Endothelial cell of umbilical vein (primary cell): ENCODE measurements around the gene DSCAML1. TPM values are rescaled to one million over a fixed set of nuclear protein-coding genes. Genes with fewer than 3 reads are reported as not detected.

ENCODE experiments used
- BruUV-seq: library from RNA; stranded (reverse); fragments of 400-500 nt; replicated peaks from 2 replicates; lab custom pipeline; 2021; lab: Mats Ljungman, UMichigan
- CTCF ChIA-PET: fragments of 300-600, 350-600 bp; sonication (Branson Sonifier 250); formaldehyde crosslinking; loops from one replicate; lab custom pipeline; 2021; ENCODE audit warnings: antibody characterized with exemption, inconsistent platforms; lab: Charles Lee
- POLR2A ChIA-PET: fragments of 300-600, 350-600 bp; sonication (Branson Sonifier 250); formaldehyde crosslinking; loops from one replicate; lab custom pipeline; 2021; ENCODE audit warnings: antibody characterized with exemption, inconsistent platforms; lab: Charles Lee
- DNase-seq: peaks from one replicate; pipeline ENCODE4 v3.0.0-alpha.2; 2011; ENCODE audit warnings: low read depth, low spot score
- FAIRE-seq: peaks from 2 replicates; lab custom pipeline; 2011; peaks lifted over from hg19 to GRCh38; lab: Jason Lieb, UNC
- H2AFZ ChIP-seq: 2 replicates; pipeline ENCODE4 v1.6.0; 2012; ENCODE audit warnings: low read depth, low read length, control low read depth, inconsistent platforms
- H3K27ac ChIP-seq: 2 replicates; pipeline ENCODE4 v1.5.1; 2011; ENCODE audit warnings: low read depth, mild to moderate bottlenecking, control low read depth, low read length, moderate library complexity; ENCODE audit not compliant: insufficient read depth
- H3K27me3 ChIP-seq, 2 experiments: 2 replicates each; pipeline versions ENCODE4 v1.6.0 to v1.6.1; 2011; ENCODE audit warnings: low read length in 2 of 2, mixed read lengths in 1 of 2; ENCODE audit not compliant: control insufficient read depth in 2 of 2, insufficient read depth in 2 of 2
- H3K36me3 ChIP-seq, 2 experiments: 2 replicates in 1 of 2; 3 replicates in 1 of 2; pipeline ENCODE4 v1.5.1; 2011; ENCODE audit warnings: low read length in 2 of 2, mild to moderate bottlenecking in 1 of 2, moderate library complexity in 1 of 2; ENCODE audit not compliant: control insufficient read depth in 2 of 2, insufficient read depth in 2 of 2; ENCODE audit errors: extremely low read depth in 1 of 2
- H3K4me1 ChIP-seq: 3 replicates; pipeline ENCODE4 v1.5.1; 2011; ENCODE audit warnings: mild to moderate bottlenecking, low read length; ENCODE audit not compliant: control insufficient read depth, insufficient read depth; ENCODE audit errors: extremely low read depth
- H3K4me2 ChIP-seq: 2 replicates; pipeline ENCODE4 v1.6.1; 2011; ENCODE audit warnings: low read length, control low read depth, mixed read lengths; ENCODE audit not compliant: insufficient read depth
- H3K4me3 ChIP-seq, 3 experiments: fragments of 200-600 bp in 1 of 3; sonication (generic), shearing (Covaris generic) in 1 of 3; replicated peaks in 1 of 3; 2 replicates each; pipeline ENCODE4 v1.5.1; 2011 to 2016; ENCODE audit warnings: control low read depth in 3 of 3, low read length in 3 of 3, mild to moderate bottlenecking in 2 of 3, inconsistent platforms in 1 of 3, low read depth in 1 of 3, moderate library complexity in 1 of 3; ENCODE audit not compliant: insufficient read depth in 1 of 3
- H3K79me2 ChIP-seq: 2 replicates; pipeline ENCODE4 v1.6.0; 2012; ENCODE audit warnings: low read length, inconsistent platforms; ENCODE audit not compliant: control insufficient read depth, insufficient read depth
- H3K9ac ChIP-seq: replicated peaks from 2 replicates; pipeline ENCODE3; 2011; ENCODE audit warnings: low read length, control low read depth; ENCODE audit not compliant: insufficient read depth; ENCODE audit errors: extremely low read depth
- H3K9me1 ChIP-seq: replicated peaks from 3 replicates; pipeline ENCODE4 v1.6.0; 2011; ENCODE audit warnings: mild to moderate bottlenecking, low read length; ENCODE audit not compliant: control insufficient read depth, insufficient read depth; ENCODE audit errors: extremely low read depth
- H3K9me3 ChIP-seq: replicated peaks from 2 replicates; pipeline ENCODE4 v1.5.1; 2012; ENCODE audit warnings: low read length, inconsistent platforms; ENCODE audit not compliant: control insufficient read depth, insufficient read depth
- H4K20me1 ChIP-seq: replicated peaks from 2 replicates; pipeline ENCODE3; 2011; ENCODE audit warnings: mild to moderate bottlenecking, low read length; ENCODE audit not compliant: control insufficient read depth, insufficient read depth; ENCODE audit errors: extremely low read depth
- CTCF ChIP-seq, 2 donors: IDR thresholded peaks; 1 replicate in 1 of 2; 2 replicates in 1 of 2; pipeline ENCODE4 v1.5.1; 2011; ENCODE audit warnings: low read length in 2 of 2, mild to moderate bottlenecking in 2 of 2, moderate library complexity in 2 of 2, control low read depth in 1 of 2, inconsistent platforms in 1 of 2, low read depth in 1 of 2; ENCODE audit not compliant: insufficient read depth in 1 of 2; ENCODE audit errors: extremely low read depth in 1 of 2
- EZH2 ChIP-seq: IDR thresholded peaks from 2 replicates; pipeline ENCODE4 v1.6.1; 2012; ENCODE audit warnings: borderline replicate concordance, low read depth, mild to moderate bottlenecking, moderate library complexity, low read length, inconsistent platforms; ENCODE audit not compliant: severe bottlenecking
- FOS ChIP-seq: IDR thresholded peaks from 2 replicates; pipeline ENCODE4 v1.6.1; 2011; ENCODE audit warnings: mild to moderate bottlenecking, low read length, moderate library complexity, borderline replicate concordance; ENCODE audit not compliant: insufficient read depth
- GATA2 ChIP-seq: IDR thresholded peaks from 2 replicates; pipeline ENCODE4 v1.7.0; 2011; ENCODE audit warnings: low read depth, mild to moderate bottlenecking, moderate library complexity, mixed read lengths, low read length; ENCODE audit not compliant: insufficient read length, insufficient read depth
- JUN ChIP-seq: IDR thresholded peaks from 2 replicates; pipeline ENCODE4 v1.6.1; 2011; ENCODE audit warnings: borderline replicate concordance, low read depth; ENCODE audit not compliant: insufficient read length, insufficient read depth
- MAX ChIP-seq: IDR thresholded peaks from 2 replicates; pipeline ENCODE4 v1.6.1; 2011; ENCODE audit not compliant: insufficient read depth, insufficient read length
- MYC ChIP-seq: IDR thresholded peaks from one replicate; pipeline ENCODE4 v1.6.1; 2011; ENCODE audit warnings: mild to moderate bottlenecking, low read depth, low read length
- POLR2A ChIP-seq: IDR thresholded peaks from 2 replicates; pipeline ENCODE4 v1.6.1; 2012; ENCODE audit warnings: low read depth, mild to moderate bottlenecking, control low read depth, low read length
- POLR2AphosphoS5 ChIP-seq: IDR thresholded peaks from 2 replicates; pipeline ENCODE4 v1.6.1; 2012; ENCODE audit warnings: low read depth, mild to moderate bottlenecking, control low read depth, low read length, moderate library complexity; ENCODE audit not compliant: insufficient read depth
- dilution Hi-C: fragments of 300-500 bp; cut with MboI; formaldehyde crosslinking; loops from one replicate; pipeline ENCODE4 v1.15.0; 2019; ENCODE audit warnings: low sequenced_read_pairs; ENCODE audit not compliant: extremely low pct_ligation_motif_present
- intact Hi-C: fragments of 100-400 bp; cut with micrococcal nuclease; formaldehyde crosslinking; loops from one replicate; pipeline ENCODE4 v1.10.0; 2022
- polyA plus RNA-seq, 4 experiments: library from polyadenylated mRNA; depleted of rRNA in 3 of 4; stranded (reverse) in 3 of 4; unstranded in 1 of 4; fragments of >200 nt; gene quantifications; 2 replicates each; pipeline versions ENCODE4 v1.2.1 to v1.2.3, GENCODE V29; 2011 to 2012; ENCODE audit warnings: missing spikeins in 1 of 4
- total RNA-seq: library from RNA; stranded (reverse); gene quantifications from 2 replicates; pipeline ENCODE4 v1.2.3, GENCODE V29; 2021

Gene DSCAML1
- total and polyA plus RNA-seq, 2 donors (not counting 3 experiments of a cell fraction or from before 2014, with no cell fraction given): not detected

- FAIRE-seq (no peak), DNase-seq (no peak)
- Histone ChIP-seq H3K36me3 (peaks cover 0 to 59% of the 10 kb centered on the region in 2 experiments), H3K27ac (no peak overlapping the region), H3K4me1 (no peaks in the 10 kb centered on the region), H3K27me3 (no peaks in the 10 kb centered on the region), H3K4me2 (no peak overlapping the region), H3K9ac (no peak overlapping the region), H2AFZ (no peak overlapping the region), H3K79me2 (no peaks in the 10 kb centered on the region), H4K20me1 (no peaks in the 10 kb centered on the region), H3K9me1 (no peaks in the 10 kb centered on the region), H3K4me3 (no peak overlapping the region), H3K9me3 (no peaks in the 10 kb centered on the region)
- TF ChIP-seq CTCF (IDR thresholded peaks at IDR 0.05; ENCODE audit: extremely low read depth in 1 of 2, insufficient read depth in 1 of 2, low read depth in 1 of 2, low read length in 2 of 2) (no peak), MAX (no peak), EZH2 (no peak), POLR2AphosphoS5 (no peak), POLR2A (no peak), FOS (no peak), MYC (no peak), JUN (no peak), GATA2 (no peak)
- intact Hi-C loops (no loop called here), dilution Hi-C loops (no loop called here)
- no TSS peak for BruUV-seq
- ChIA-PET CTCF (interaction anchor here (3.4 kb wide), 1 partner anchor 31 kb away, joined by 15 read pairs; no protein-coding TSS in a partner anchor), POLR2A (no interaction called here)
These were observed 401.5 kb downstream of the DSCAML1 start for GRCh38 chr11:117395476-117395875.
